Loucy (cell line): ENCODE measurements around the gene PBX4.

Experiments
- H2AFZ ChIP-seq: fragments of 200-600 bp; sonication (generic); 2 replicates; pipeline ENCODE4 v1.6.0; 2016; ENCODE audit warnings: antibody characterized with exemption, mild to moderate bottlenecking, low read length, moderate library complexity
- H3F3A ChIP-seq: fragments of 200-600 bp; 2 replicates; pipeline ENCODE4 v1.6.0; 2016; ENCODE audit warnings: antibody characterized with exemption, low read depth, mild to moderate bottlenecking
- H3K27me3 ChIP-seq: fragments of 200-600 bp; sonication (generic); 2 replicates; pipeline ENCODE4 v1.6.1; 2014; ENCODE audit warnings: low read length, mild to moderate bottlenecking; ENCODE audit not compliant: insufficient read depth, poor library complexity, severe bottlenecking
- H3K36me3 ChIP-seq: fragments of 200-600 bp; sonication (generic); 2 replicates; pipeline ENCODE4 v1.6.1; 2016; ENCODE audit warnings: low read length; ENCODE audit not compliant: insufficient read depth
- H3K4me1 ChIP-seq: fragments of 200-600 bp; sonication (generic); 2 replicates; pipeline ENCODE4 v1.5.1; 2014; ENCODE audit warnings: low read length, mild to moderate bottlenecking; ENCODE audit not compliant: insufficient read depth, poor library complexity, severe bottlenecking
- H3K4me2 ChIP-seq: fragments of 200-600 bp; sonication (generic); 2 replicates; pipeline ENCODE4 v1.6.0; 2014; ENCODE audit warnings: antibody characterized with exemption, low read length, low read depth, mild to moderate bottlenecking; ENCODE audit not compliant: poor library complexity, severe bottlenecking
- H3K4me3 ChIP-seq: fragments of 200-600 bp; sonication (generic); 2 replicates; pipeline ENCODE4 v1.5.1; 2014; ENCODE audit warnings: low read length, mild to moderate bottlenecking, mixed read lengths; ENCODE audit not compliant: poor library complexity, severe bottlenecking
- H3K79me2 ChIP-seq: fragments of 200-600 bp; sonication (generic); 2 replicates; pipeline ENCODE4 v1.6.1; 2014; ENCODE audit warnings: low read length; ENCODE audit not compliant: insufficient read depth
- H3K9ac ChIP-seq: fragments of 200-600 bp; sonication (generic); 2 replicates; pipeline ENCODE4 v1.6.0; 2014; ENCODE audit warnings: mild to moderate bottlenecking, low read depth, low read length, moderate library complexity; ENCODE audit not compliant: poor library complexity, severe bottlenecking
- H3K9me2 ChIP-seq: fragments of 200-600 bp; sonication (generic); replicated peaks from 2 replicates; pipeline ENCODE4 v1.6.1; 2016; ENCODE audit warnings: low read depth, low read length, mixed read lengths
- H3K9me3 ChIP-seq: fragments of 200-600 bp; sonication (generic); 2 replicates; pipeline ENCODE4 v1.6.1; 2014; ENCODE audit warnings: mild to moderate bottlenecking, antibody characterized with exemption, low read length, low read depth; ENCODE audit not compliant: insufficient read depth
- H4K20me1 ChIP-seq: fragments of 200-600 bp; sonication (generic); 2 replicates; pipeline ENCODE4 v1.6.0; 2014; ENCODE audit warnings: antibody characterized with exemption, low read length, mild to moderate bottlenecking; ENCODE audit not compliant: insufficient read depth, poor library complexity, severe bottlenecking
- CTCF ChIP-seq: fragments of 200-600 bp; sonication (generic); conservative IDR thresholded peaks from 2 replicates; pipeline ENCODE4 v1.5.1; 2014; ENCODE audit warnings: mild to moderate bottlenecking, antibody characterized with exemption, low read length
- EZH2phosphoT487 ChIP-seq: fragments of 200-600 bp; IDR thresholded peaks from 2 replicates; pipeline ENCODE4 v1.6.1; 2018; ENCODE audit warnings: antibody characterized with exemption, mild to moderate bottlenecking, moderate library complexity, borderline replicate concordance

The PBX4 gene

DNA sequence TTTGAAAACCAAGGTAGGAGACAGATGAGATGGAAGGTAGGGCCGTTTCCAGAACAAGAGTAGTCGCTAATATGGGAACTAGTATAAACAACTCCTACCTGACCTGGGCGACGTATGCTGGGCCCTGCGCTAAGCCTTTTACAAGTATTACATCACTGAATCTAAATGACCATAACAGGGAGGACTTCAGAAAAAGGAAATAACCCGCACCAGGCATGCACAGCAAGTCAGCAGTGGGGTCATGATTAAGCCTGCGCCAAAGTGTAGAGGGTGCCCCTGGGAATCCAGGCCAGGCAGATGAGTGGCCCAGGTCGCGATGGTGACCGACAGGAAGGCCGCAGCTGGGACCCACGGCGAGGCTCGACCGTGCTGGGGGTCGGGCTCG lies 44.4 kb upstream of the PBX4 start:
- Histone ChIP-seq H2AFZ (0 out of 2 replicates have a peak overlapping the region, but pooled peaks have one; percentile 85), H3K27me3 (no peaks in the 10 kb centered on the region), H3K9me2 (no peaks in the 10 kb centered on the region), H3F3A (0 out of 2 replicates have a peak, but pooled peaks cover 3% of the 10 kb centered on the region), H3K9me3 (no peaks in the 10 kb centered on the region), H3K9ac (peak overlapping the region; percentile 91), H3K36me3 (peaks cover 17% of the 10 kb centered on the region; the same call in 1 of the 2 replicates), H3K4me2 (peak overlapping the region; percentile 99), H3K4me3 (peak overlapping the region; percentile 100), H4K20me1 (peaks cover 23% of the 10 kb centered on the region), H3K4me1 (peaks cover 21% of the 10 kb centered on the region), H3K79me2 (peaks cover 35% of the 10 kb centered on the region)
- no peak for TF ChIP-seq CTCF
- no peak for TF ChIP-seq EZH2phosphoT487

DNA sequence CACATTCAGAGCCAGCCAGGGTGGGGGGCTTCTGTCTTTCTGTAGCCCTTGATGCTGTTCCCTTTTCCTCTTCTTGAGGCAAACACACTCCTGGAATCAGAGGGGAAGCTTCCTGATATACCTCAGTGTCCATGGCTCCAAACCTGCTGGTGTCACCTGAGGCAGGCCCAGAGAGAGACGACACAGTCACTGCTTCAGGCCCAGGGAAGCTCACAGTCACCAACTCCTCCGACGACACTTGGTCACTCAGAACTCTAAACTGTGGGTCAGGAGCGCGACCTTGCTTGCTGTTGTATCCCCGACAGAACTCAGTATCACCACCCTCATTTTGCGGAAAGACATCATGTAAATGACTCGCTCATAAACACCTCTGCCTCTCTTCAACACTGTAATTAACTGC lies 43.9 kb upstream of the PBX4 start:
- Histone ChIP-seq H3K4me2 (peak overlapping the region; percentile 99), H3K4me1 (peaks cover 21% of the 10 kb centered on the region), H3K79me2 (peaks cover 35% of the 10 kb centered on the region), H3K27me3 (no peaks in the 10 kb centered on the region), H2AFZ (no peak overlapping the region), H3K9me3 (no peaks in the 10 kb centered on the region), H3K9me2 (no peaks in the 10 kb centered on the region), H3K4me3 (peak overlapping the region; percentile 100), H3K36me3 (peaks cover 19% of the 10 kb centered on the region; the same call in 1 of the 2 replicates), H3K9ac (peak overlapping the region; percentile 91), H4K20me1 (peaks cover 23% of the 10 kb centered on the region), H3F3A (0 out of 2 replicates have a peak, but pooled peaks cover under 1% of the 10 kb centered on the region)
- TF ChIP-seq EZH2phosphoT487 (no peak), CTCF (no peak)

GRCh38 chr19:19661675-19662251 lies 43.3 kb upstream of the PBX4 start:
- Histone ChIP-seq H3K4me2 (peak overlapping the region; percentile 99), H3K9me2 (no peaks in the 10 kb centered on the region), H3K9ac (peak overlapping the region; percentile 91), H3K36me3 (peaks cover 24% of the 10 kb centered on the region; the same call in 1 of the 2 replicates), H3F3A (no peaks in the 10 kb centered on the region), H3K9me3 (no peaks in the 10 kb centered on the region), H2AFZ (no peak overlapping the region), H3K27me3 (no peaks in the 10 kb centered on the region), H3K4me3 (peak overlapping the region; percentile 100), H4K20me1 (peaks cover 23% of the 10 kb centered on the region), H3K79me2 (peaks cover 35% of the 10 kb centered on the region), H3K4me1 (peaks cover 19% of the 10 kb centered on the region)
- no peak for TF ChIP-seq CTCF
- no peak for TF ChIP-seq EZH2phosphoT487
